GM21423 (cell line): ENCODE data around the gene RACK1.
"Not testable (repeated sequence)": the region's sequence is repeated elsewhere in the genome, so short reads cannot be mapped to it uniquely, and the experiment has no call there.

Experiments
- ATAC-seq: cut with Tn5 transposase; IDR thresholded peaks from one replicate; pipeline ENCODE4 v1.9.1; 2021; ENCODE audit warnings: mild to moderate bottlenecking, moderate library complexity; ENCODE audit not compliant: unreplicated experiment

Gene RACK1

GRCh38 chr5:181243564-181244343, at the start of gene RACK1:
Gene RACK1 (minus strand): TSS chr5:181243906. CDS start chr5:181243800, 106 bp downstream.
- ATAC-seq, result peak; percentile 68

- ATAC-seq, result peak; percentile 69
These were observed 43.6 kb upstream of the RACK1 start for GRCh38 chr5:181287331-181287730.

GRCh38 chr5:181285962-181286705, 42.4 kb upstream of the RACK1 start:
- not testable (repeated sequence) for ATAC-seq

GRCh38 chr5:181283841-181284755, 40.4 kb upstream of the RACK1 start:
- ATAC-seq, result not testable (repeated sequence)

- ATAC-seq, result no peak
These were observed 39.6 kb upstream of the RACK1 start for GRCh38 chr5:181283347-181283746.

GRCh38 chr5:181282874-181283273, 39.2 kb upstream of the RACK1 start:
- ATAC-seq, result no peak

GRCh38 chr5:181282415-181282814, 38.7 kb upstream of the RACK1 start:
- not testable (repeated sequence) for ATAC-seq

- ATAC-seq, result no peak
These were observed 38.2 kb upstream of the RACK1 start for GRCh38 chr5:181281984-181282316.

- ATAC-seq, result no peak
These were observed 37.6 kb upstream of the RACK1 start for GRCh38 chr5:181281077-181281983.

- no peak for ATAC-seq
These were observed 36.6 kb upstream of the RACK1 start for GRCh38 chr5:181280251-181280762.

- ATAC-seq, result not testable (repeated sequence)
These were observed 29.7 kb upstream of the RACK1 start for GRCh38 chr5:181273433-181273744.

- no peak for ATAC-seq
These were observed 27.4 kb upstream of the RACK1 start for GRCh38 chr5:181271081-181271480.

- ATAC-seq, result not testable (repeated sequence)
These were observed 24.2 kb upstream of the RACK1 start for GRCh38 chr5:181267907-181268306.

- not testable (repeated sequence) for ATAC-seq
These were observed 23.7 kb upstream of the RACK1 start for GRCh38 chr5:181267291-181267904.

- ATAC-seq, result no peak
These were observed 21.5 kb upstream of the RACK1 start for GRCh38 chr5:181265092-181265671.

GRCh38 chr5:181263633-181264032, 19.9 kb upstream of the RACK1 start:
- ATAC-seq, result no peak

- peak; percentile 57 for ATAC-seq
These were observed 17.8 kb upstream of the RACK1 start for GRCh38 chr5:181261320-181262049.

GRCh38 chr5:181260720-181261319, 17.1 kb upstream of the RACK1 start, which contains the start of gene TRIM52:
Gene TRIM52 (minus strand): TSS chr5:181261143. CDS start chr5:181260813, 330 bp downstream.
- ATAC-seq, result peak; percentile 80
